IPS-18c (cell line): ENCODE results near the gene TSSC4.

Experiments used
- H3K4me3 ChIP-seq: 2 replicates; pipeline ENCODE4 v1.7.0; 2013; ENCODE audit warnings: low read depth, mild to moderate bottlenecking, low read length, moderate library complexity; ENCODE audit not compliant: insufficient read depth
- H3K9me3 ChIP-seq: one replicate; pipeline ENCODE4 v1.6.1; 2013; ENCODE audit warnings: mild to moderate bottlenecking, low read length, moderate library complexity; ENCODE audit not compliant: control insufficient read depth, insufficient read depth

TSSC4 gene

DNA sequence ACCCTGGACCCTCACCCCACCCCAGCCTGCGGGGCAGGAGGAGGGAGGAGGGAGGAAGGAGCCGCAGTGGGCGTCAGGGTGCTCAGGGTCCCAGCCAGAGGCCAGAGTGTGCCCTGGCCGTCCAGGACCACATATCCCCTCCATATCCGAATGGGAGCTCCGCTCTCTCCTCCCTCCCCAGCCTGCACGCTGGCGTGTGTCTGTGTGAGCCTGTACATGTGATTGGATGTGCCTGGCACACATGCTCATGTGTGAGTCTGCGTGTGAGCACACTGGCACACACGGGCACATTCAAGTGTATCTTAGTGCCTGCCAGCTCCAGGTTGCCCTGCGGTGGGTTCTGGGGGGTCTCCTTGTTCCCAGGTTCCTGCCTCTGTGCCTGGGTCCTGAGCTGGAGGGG, 8.1 kb downstream of the TSSC4 start:
- H3K4me3 ChIP-seq = no peak overlapping the region
- peaks cover 2% of the 10 kb centered on the region for H3K9me3 ChIP-seq

DNA sequence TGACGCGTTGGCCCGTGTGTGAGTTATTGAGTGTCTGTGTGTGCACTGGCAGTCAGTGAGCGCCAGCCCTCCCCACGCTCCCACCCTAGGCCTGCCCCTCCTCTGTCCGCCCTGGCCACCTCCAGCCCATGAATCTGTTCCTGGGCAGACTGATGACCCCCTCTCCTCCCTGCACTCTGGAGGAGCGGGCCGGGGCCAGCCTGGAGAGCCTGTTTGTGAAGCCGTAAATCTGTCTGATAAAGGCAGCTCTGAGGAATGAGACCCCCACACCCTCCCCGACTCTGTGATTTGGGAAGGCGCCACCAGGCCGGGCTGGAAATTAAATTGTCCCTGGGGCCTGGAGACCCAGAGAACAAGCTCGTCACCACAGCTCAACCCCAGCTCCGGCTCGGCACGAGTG, 8.6 kb downstream of the TSSC4 start:
- Histone ChIP-seq H3K9me3 (peaks cover 2% of the 10 kb centered on the region), H3K4me3 (no peak overlapping the region)

DNA sequence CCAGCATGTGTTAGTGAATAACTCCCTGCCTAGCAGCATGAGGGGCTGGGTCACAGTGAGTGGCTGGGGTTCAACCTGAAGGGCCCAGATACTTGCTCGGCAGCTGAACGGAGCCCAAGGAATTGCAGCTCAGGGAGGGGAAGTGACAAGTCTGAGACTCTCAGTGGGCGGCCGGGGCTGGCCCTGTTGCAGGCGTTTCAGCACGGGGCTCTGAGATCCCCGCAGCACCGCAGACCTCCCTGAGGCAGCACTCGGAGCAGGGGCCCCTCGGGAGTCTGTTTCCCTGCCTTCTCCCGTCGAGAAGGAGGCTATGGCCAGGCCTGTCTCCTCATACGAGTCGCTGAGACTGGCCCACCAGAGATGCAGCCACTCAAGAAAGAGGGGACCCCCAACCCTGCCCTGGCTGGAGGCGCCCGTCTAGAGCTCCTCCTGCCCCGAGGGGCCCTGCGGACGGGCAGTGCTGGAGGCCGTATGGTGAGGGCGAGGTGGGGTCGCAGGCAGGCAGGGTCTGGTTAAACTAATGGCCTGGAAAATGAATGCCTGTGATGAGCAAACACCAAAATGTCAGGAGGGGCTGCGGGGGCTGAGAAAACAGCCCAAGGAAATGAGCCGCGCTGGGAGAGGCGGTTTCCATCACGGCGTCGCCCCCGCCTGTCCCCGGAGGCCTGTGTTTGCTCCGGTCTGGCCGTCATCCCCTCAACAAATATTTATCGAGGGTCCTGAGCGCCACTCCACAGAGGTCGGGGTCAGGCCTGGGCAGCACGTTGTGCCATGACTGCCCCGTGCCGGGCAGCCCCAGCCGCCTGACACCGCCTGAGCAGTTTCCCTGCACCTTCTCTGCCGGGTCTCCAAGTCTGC, 9.3 kb downstream of the TSSC4 start:
- H3K4me3 ChIP-seq = no peak overlapping the region
- H3K9me3 ChIP-seq = peaks cover 2% of the 10 kb centered on the region

DNA sequence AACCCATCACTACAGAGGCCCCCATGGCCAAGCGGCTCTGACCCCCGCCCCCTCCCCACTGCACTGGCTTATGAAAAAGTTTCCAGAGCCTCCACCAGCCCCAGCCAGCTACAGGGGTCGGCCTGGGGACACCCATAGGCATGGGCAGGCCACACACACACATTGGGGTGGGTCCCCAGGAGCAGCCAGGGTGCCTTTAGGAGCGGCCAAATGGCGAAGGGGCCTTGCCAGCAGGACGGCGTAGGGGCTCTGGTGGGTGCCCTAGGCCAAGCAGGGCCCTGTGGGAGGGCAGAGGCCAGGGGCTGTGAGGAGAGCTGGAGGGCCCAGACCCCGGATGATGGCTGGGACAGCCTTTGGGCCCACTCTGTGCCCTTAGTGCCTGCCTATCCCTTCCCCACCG, 10.1 kb downstream of the TSSC4 start:
- H3K4me3 ChIP-seq = no peak overlapping the region

DNA sequence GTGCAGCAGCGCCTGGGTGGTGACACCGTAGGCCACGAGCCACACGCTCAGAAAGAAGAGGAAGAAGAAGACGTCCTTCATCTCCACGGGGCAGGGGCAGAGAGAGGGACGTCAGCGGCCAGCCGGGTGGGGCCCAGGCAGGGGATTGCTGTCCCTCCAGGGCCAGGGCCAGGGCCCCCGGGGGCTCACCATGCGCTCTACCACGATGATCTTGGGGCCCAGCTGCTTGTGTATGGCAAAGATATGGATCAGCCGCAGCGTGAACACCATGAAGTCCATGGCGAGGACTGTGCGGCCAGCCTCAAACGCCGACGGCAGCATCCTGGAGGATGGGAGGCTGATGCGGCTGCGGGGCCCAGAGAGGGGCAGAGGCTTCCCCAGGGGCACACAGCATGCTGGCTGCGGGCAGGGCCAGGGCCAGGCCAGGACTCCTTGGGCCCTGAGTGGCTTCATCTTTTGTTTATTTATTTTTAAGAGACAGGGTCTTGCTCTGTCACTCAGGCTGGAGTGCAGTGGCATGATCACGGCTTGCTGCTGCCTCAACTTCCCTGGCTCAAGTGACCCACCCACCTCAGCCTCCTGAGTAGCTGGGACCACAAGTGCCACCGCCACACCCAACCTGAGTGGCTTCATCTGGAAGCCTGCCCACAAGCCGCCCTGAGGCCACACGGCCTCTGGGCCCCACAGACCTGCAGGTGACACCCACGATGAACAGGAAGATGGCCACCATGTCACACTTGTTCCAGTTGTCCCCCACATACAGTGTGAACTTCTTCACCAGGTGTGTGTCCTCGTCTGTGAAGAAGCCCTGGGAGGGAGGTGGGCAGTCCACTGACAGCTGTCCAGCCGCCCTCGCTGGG, 11.1 kb downstream of the TSSC4 start:
- Histone ChIP-seq H3K4me3 (no peak overlapping the region), H3K9me3 (peaks cover 2% of the 10 kb centered on the region)

More for the DNA sequence above, 10.1 kb downstream of the TSSC4 start:
- peaks cover 2% of the 10 kb centered on the region for H3K9me3 ChIP-seq

DNA sequence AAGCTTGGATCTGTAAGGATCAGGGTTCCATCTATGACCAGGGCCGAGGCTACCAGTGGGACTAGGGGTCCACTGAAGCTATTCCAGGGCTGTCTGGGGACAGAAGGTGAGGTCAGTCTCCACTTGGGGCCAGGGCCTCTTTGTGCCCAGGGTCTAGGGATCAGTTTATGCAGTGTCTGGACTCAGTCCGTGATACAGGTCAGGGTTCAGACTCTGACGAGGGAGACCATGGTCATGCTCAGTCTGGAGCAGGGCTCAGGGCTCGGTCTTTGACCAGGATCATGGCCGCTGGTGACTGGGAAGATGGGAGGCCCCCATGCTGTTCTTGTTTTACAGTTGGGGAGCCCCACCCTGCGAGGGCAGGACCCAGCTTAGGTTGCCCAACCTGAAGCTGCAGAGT, 11.8 kb downstream of the TSSC4 start:
- H3K9me3 ChIP-seq = peaks cover 2% of the 10 kb centered on the region
- no peak overlapping the region for H3K4me3 ChIP-seq

DNA sequence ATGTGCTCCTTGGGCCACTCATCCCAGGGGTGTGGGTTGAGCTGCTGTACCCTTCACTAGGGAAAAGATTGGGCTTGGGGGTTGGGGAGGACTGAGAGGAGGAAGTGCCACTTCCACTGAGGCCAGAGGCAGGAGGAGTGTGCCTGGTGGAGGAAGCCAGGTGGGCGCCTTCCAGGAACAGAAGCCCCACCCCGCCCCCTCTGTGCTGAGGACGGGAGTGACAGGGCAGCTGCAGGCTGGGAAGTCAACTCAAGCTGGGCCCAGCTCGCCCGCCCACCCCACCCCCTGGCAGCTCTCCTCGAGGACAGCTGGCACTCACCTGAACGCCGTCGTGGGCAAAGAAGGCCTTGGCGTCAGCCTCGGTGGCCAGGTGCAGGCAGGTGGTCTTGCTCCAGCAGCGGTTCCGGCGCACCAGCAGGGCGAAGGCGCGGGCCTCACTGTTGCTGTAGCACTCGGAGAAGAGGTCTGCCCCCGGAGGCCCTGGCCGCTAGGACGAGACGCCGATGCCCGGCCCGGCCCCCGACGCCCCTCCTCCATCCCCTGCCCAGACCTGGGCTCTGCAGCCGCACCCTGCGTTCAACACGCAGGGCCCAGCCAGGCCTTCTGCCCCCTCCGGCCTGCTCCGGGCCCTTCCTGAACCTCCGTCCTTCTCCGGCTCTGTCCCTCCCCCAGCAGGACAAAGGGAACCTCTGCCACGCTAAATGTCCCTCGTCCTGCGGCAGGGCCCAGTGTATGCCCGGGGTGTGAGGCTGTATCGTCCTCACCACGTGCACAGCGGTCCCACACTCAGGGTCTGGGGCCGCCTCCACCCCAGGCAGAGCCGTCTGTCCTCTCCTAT, 13.4 kb downstream of the TSSC4 start:
- Histone ChIP-seq H3K4me3 (no peak overlapping the region), H3K9me3 (peaks cover 2% of the 10 kb centered on the region)

DNA sequence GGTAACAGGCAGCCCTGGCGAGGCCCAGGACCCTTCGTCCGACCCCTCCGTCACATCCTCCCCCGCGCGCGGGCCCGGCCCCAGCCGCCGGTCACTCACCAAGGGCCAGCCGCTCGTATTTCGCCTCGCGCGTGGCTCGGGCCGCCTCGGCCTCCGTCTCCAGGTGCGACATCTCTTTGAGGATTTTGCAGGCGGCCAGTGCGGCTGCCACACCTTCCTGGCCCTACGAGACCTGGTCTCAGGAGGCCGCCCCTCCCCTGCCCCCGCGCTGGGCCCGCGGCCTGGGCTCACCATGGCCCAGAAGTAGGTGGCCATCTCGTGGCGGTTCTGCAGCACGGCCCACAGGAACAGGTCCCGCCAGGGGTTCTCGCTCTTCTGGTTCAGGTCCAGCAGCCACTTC, 14.1 kb downstream of the TSSC4 start:
- peaks cover 2% of the 10 kb centered on the region for H3K9me3 ChIP-seq
- H3K4me3 ChIP-seq = no peak overlapping the region

DNA sequence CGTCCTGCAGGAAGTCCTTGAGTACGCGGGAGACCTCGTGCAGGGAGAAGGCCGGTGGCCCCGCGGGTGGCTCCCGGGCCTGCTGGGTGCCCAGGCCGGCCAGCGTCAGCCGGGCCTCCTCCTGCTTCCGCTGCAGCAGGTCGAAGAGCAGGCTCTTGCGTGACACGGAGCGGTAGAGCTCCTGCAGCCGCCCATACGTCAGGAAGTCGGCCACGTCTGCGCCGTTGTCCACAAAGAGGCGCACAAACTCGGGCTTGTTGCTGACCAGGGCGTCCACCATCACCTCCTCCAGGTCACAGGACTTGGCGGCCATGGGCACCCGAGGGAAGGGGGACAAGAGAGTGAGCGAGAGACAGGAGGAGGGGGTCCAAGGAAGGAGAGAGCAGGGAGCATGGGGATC, 14.6 kb downstream of the TSSC4 start:
- Histone ChIP-seq H3K4me3 (no peak overlapping the region), H3K9me3 (peaks cover 2% of the 10 kb centered on the region)

DNA sequence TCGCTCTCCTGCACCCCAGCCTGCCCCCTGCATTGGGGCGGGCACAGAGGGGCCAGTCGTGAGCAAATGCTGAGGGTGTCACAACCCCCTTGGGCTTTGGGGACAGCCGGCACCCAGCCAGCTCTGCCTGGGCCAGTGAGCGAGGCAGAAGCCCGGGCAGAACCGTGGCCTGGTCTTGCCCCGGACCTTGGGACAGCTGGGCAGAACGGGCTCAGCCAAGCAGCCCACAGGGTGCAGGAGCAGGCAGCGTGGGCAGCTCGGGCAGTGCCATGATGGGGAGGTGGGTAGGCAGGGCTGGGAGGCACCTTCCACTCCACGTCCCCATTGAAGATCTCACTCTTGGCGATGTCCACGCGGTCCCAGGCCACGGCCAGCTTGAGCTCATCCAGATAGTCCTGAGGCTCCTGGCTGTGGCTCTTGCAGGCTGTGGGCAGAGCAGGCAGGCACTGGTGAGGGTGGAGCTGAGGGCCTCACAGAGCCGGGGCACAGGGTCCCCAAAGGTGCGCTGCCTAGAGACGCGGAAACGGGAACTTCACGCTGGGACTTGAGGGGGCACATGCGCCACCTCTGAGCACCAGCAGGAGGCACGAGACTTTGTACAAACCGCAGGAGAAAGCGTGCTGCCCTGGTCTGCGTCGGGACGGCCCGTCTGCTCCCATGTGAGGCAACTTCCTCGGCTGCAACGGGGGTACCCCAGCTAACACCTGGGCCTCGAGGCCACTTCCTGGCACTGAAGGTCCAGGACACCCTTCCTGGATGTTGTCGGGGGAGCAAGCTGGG, 15.2 kb downstream of the TSSC4 start:
- no peak overlapping the region for H3K4me3 ChIP-seq
- H3K9me3 ChIP-seq = peaks cover 2% of the 10 kb centered on the region

DNA sequence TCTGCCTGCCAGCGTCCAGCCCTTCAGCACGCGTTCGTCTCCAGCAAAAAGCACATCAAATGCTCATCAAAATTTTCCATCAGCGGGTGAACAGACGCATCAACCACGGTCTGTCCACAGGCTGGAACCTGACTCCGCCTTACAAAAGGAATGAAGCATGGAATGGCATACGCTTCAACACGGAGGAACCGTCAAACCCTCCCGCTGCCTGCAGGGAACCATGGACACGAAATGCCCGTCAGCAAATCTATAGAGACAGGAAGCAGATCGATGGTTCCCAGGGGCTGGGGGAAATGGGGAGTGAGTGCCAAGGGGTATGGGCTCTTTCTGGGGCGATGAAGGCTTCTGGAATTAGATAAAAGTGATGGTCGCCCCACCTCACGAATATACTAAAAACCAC, 16.2 kb downstream of the TSSC4 start:
- Histone ChIP-seq H3K4me3 (no peak overlapping the region), H3K9me3 (peaks cover 2% of the 10 kb centered on the region)

DNA sequence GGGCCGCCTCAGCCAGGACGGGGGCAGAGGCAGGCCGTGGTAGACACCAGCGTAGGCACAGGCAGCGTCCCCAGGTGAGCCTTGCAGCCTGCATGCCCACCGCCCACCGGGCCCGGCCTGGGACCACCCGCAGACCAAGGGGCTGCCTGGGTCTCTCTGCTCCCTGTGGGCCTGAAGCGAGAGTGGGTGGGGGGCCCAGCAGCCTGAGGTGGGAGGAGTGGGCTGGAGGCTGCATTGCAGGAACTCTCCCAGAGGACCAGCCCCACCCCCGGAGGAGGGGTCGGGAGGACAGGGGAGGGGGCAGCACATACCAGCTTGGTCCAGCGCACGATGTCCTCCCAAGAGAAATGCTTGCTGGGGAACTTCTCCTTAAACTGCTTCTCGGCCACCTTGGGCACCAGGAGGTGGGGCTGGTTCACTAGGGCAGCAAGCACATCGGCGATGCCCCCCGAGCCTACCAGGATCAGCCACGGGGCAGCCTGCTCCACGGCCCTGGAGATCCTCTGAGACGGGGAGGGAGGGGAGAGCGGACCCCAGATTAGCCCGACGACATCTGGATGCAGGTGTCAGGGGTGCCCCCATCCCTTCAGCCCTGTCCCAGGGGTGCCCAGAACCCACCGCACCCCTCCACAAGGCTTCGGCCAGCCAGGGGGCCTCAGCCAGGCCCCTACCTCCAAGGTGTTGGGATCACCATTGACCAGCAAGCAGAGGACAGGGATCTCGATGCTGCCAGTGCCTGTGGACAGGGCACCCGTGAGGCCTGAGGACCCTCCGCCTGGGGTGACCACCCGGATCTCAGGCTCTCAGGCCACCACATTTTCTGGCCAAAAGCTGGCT, 17.5 kb downstream of the TSSC4 start:
- H3K4me3 ChIP-seq = no peak overlapping the region
- H3K9me3 ChIP-seq = peaks cover 3% of the 10 kb centered on the region

DNA sequence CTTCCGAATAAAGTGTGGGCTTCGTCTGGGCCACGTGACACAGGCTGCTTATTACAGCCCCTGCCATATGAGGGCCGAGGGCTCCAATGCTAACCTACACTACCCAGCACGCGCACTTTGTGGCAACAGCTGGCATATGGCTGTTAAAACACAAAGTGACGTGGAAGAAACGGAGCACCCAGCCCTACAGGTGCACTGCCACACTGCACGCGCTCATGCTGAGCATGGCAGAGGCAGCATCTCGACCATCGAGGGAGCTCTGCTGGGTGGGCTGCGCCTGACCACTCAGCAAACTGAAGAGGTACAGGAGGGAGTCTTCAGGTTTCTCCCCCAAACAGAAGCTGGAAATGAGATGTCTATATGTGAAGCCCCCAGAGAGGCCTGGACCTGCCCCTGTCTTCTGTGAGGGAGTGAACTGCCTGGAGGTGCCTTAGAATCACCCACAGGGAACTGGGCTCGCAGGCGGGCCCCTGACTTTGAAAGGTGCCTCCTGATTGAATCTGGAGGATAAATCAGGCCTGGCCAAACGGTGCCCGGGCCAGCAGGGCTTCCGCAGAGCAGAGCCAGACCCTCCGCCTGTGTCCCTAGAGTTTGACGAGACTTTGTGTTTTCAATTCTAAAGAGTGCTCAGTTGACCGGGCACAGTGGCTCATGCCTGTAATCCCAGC, 18.3 kb downstream of the TSSC4 start:
- H3K4me3 ChIP-seq = no peak overlapping the region
- H3K9me3 ChIP-seq = peaks cover 2% of the 10 kb centered on the region

DNA sequence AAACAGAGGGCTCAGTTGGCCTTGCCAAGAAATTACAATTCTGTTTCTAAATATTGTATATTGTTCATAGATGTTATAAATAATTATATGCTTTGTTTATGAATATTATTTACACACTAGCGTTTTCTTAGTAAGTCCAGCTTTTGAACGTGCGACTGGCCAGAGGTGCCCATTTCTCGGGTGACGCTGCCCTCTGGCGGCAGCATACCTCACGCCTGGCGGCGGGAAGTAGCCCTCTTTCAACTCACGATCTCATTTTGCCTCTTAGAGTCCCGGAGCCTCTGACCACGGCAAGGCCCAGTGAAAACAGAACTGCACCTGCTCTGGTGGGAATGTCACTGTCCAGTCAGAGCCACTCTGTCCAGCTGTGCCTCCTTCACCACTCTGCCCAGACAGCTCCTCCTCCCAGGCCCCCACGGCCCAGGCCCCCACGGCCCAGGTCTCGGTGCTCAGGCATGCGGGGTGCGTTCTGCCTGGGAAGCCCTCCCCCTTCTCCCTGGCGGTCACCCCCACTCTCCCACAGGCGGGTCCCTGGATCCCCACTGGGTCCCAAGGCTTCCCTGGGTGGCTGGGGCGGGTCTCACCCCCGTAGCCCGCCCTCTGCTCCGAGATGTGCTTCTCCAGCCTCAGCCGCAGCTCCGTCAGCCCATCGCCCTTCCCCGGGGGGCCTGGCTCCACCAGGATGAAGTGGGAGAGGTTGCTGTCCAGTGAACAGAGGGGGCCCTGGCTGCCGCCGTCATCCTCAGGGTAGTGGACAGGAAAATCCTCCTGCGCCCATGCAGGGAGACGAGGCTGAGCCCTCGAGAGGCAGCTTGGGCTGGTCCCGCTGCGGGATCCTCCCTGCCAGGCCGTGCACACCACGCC, 19.3 kb downstream of the TSSC4 start:
- Histone ChIP-seq H3K9me3 (peaks cover 5% of the 10 kb centered on the region), H3K4me3 (no peak overlapping the region)
